Neuronal stem cell (in vitro differentiated cells): Measurements from ENCODE around the gene ANKRD39.

ENCODE experiments used
- DNase-seq: peaks from one replicate; pipeline ENCODE4 v3.0.0-alpha.2; 2013; ENCODE audit warnings: low spot score
- H2AFZ ChIP-seq: one replicate; pipeline ENCODE4 v1.6.1; 2013; ENCODE audit warnings: mild to moderate bottlenecking, low read length, inconsistent platforms
- H2AK5ac ChIP-seq: 2 replicates; pipeline ENCODE4 v1.6.1; 2013; ENCODE audit warnings: low read depth, mild to moderate bottlenecking, inconsistent platforms, low read length, moderate library complexity, mixed read lengths
- H2BK120ac ChIP-seq: 2 replicates; pipeline ENCODE4 v1.6.1; 2013; ENCODE audit warnings: low read depth, mild to moderate bottlenecking, inconsistent platforms, low read length, moderate library complexity, mixed read lengths
- H2BK12ac ChIP-seq: one replicate; pipeline ENCODE4 v1.6.1; 2013; ENCODE audit warnings: low read length, inconsistent platforms
- H2BK15ac ChIP-seq: 2 replicates; pipeline ENCODE4 v1.6.1; 2013; ENCODE audit warnings: mild to moderate bottlenecking, low read length, inconsistent platforms, mixed read lengths
- H2BK5ac ChIP-seq: one replicate; pipeline ENCODE4 v1.6.1; 2013; ENCODE audit warnings: inconsistent platforms, mild to moderate bottlenecking, low read length, moderate library complexity
- H3K14ac ChIP-seq: one replicate; pipeline ENCODE4 v1.6.1; 2013; ENCODE audit warnings: low read length, inconsistent platforms
- H3K18ac ChIP-seq: 2 replicates; pipeline ENCODE4 v1.6.1; 2013; ENCODE audit warnings: low read length, inconsistent platforms
- H3K23ac ChIP-seq: 2 replicates; pipeline ENCODE4 v1.6.1; 2013; ENCODE audit warnings: low read depth, mild to moderate bottlenecking, mixed read lengths, low read length, inconsistent platforms; ENCODE audit not compliant: poor library complexity
- H3K27ac ChIP-seq: replicated peaks from 3 replicates; pipeline ENCODE4 v1.5.1; 2013; ENCODE audit warnings: low read length, inconsistent platforms
- H3K27me3 ChIP-seq, 3 experiments: 2 replicates each; pipeline ENCODE4 v1.6.1; 2013; ENCODE audit warnings: low read length in 3 of 3, mild to moderate bottlenecking in 2 of 3, inconsistent platforms in 1 of 3, low read depth in 1 of 3, mixed read lengths in 1 of 3, moderate library complexity in 1 of 3; ENCODE audit not compliant: control insufficient read depth in 3 of 3, insufficient read depth in 3 of 3
- H3K36me3 ChIP-seq, 2 donors: replicated peaks in 1 of 2; 2 replicates each; pipeline ENCODE4 v1.6.1; 2013; ENCODE audit warnings: low read length in 2 of 2; ENCODE audit not compliant: control insufficient read depth in 2 of 2, insufficient read depth in 2 of 2
- H3K4ac ChIP-seq: 2 replicates; pipeline ENCODE4 v1.6.1; 2013; ENCODE audit warnings: inconsistent platforms, mild to moderate bottlenecking, low read length, moderate library complexity
- H3K4me1 ChIP-seq, 2 donors: 1 replicate in 1 of 2; 2 replicates in 1 of 2; pipeline ENCODE4 v1.6.1; 2013; ENCODE audit warnings: low read length in 2 of 2, low read depth in 1 of 2; ENCODE audit not compliant: control insufficient read depth in 2 of 2, insufficient read depth in 1 of 2
- H3K4me2 ChIP-seq: one replicate; pipeline ENCODE4 v1.6.1; 2013; ENCODE audit warnings: mild to moderate bottlenecking, low read length, inconsistent platforms; ENCODE audit not compliant: insufficient read depth, poor library complexity, severe bottlenecking
- H3K4me3 ChIP-seq, 2 donors: 2 replicates each; pipeline ENCODE4 v1.5.1; 2013; ENCODE audit warnings: low read length in 2 of 2, mild to moderate bottlenecking in 2 of 2, inconsistent platforms in 1 of 2, moderate library complexity in 1 of 2
- H3K79me1 ChIP-seq: one replicate; pipeline ENCODE4 v1.6.1; 2013; ENCODE audit warnings: low read depth, mild to moderate bottlenecking, inconsistent platforms, low read length, moderate library complexity
- H3K9ac ChIP-seq: one replicate; pipeline ENCODE4 v1.6.1; 2013; ENCODE audit warnings: mild to moderate bottlenecking, low read depth, low read length, inconsistent platforms; ENCODE audit not compliant: poor library complexity
- H3K9me3 ChIP-seq, 2 donors: replicated peaks in 1 of 2; 2 replicates each; pipeline versions ENCODE3 to v1.6.1; 2013; ENCODE audit warnings: low read length in 2 of 2, mild to moderate bottlenecking in 2 of 2, inconsistent platforms in 1 of 2, low read depth in 1 of 2, mixed read lengths in 1 of 2, moderate library complexity in 1 of 2; ENCODE audit not compliant: control insufficient read depth in 2 of 2, insufficient read depth in 1 of 2
- H4K8ac ChIP-seq: one replicate; pipeline ENCODE4 v1.6.1; 2013; ENCODE audit warnings: low read depth, mild to moderate bottlenecking, inconsistent platforms, low read length, moderate library complexity
- H4K91ac ChIP-seq: one replicate; pipeline ENCODE4 v1.6.1; 2013; ENCODE audit warnings: low read length, low read depth, mild to moderate bottlenecking, inconsistent platforms; ENCODE audit not compliant: poor library complexity
- WGBS, 2 donors: extraction: QIAGEN DNeasy Blood & Tissue Kit; methylation state at CpG; one replicate each; pipeline ENCODE4 v1.1.7; 2013; ENCODE audit warnings: missing lambda C conversion rate in 2 of 2, mixed read lengths in 1 of 2; ENCODE audit not compliant: insufficient read length in 2 of 2, insufficient replicate concordance in 1 of 2; ENCODE audit errors: extremely low coverage in 2 of 2; 5-methylcytosine and 5-hydroxymethylcytosine counted together

Gene ANKRD39

DNA sequence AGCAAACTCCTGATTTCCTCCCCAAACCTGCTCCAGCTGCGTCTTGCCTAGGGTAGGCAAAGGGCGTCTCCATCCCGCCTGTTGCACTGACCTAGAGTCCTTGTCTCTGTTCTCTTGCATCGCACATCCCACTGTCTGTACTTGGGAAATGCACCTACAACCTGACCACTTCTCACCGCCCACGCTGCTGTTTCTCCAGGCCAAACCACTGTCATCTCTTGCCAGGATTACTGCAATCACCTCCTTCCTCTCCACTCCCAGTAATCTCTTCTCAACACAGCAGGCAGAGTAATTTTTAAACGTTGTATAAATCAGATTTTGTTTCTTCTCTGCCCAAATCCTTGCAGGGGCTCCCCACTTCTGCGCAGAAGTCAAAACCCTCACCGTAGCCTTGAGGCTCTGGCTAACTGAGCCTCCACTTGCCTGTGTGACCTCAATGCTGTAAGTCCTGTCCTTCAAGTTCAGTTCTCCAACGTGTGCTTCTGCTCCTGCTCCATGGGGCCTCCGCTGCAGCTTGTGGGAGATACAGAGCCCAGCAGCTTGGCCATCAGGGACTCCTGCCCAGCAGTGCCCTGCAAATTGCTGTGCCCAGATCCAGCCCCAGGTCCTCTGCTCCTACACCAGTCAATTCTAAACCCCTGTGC lies 39.8 kb upstream of the ANKRD39 start:
- no CpG with 5 or more reads among the region's 11 CpGs for WGBS, 2 donors
- no peaks in the 10 kb centered on the region for H3K9me3 ChIP-seq
- peaks cover 4 to 11% of the 10 kb centered on the region in 2 donors for H3K4me1 ChIP-seq
- no peak overlapping the region for H3K9ac ChIP-seq
- no peak overlapping the region for H2BK120ac ChIP-seq
- H3K18ac ChIP-seq, result no peak overlapping the region
- H4K91ac ChIP-seq, result no peak overlapping the region
- no peak overlapping the region for H3K27ac ChIP-seq
- no peak overlapping the region for H3K4ac ChIP-seq
- no peak overlapping the region for H3K4me2 ChIP-seq
- H3K23ac ChIP-seq, result no peak overlapping the region
- H2AFZ ChIP-seq, result no peak overlapping the region
- H3K4me3 ChIP-seq, result no peak overlapping the region
- no peak for DNase-seq
- no peak overlapping the region for H2AK5ac ChIP-seq
- no peaks in the 10 kb centered on the region for H3K36me3 ChIP-seq
- H3K14ac ChIP-seq, result no peak overlapping the region
- H2BK15ac ChIP-seq, result no peak overlapping the region
- peaks cover 0 to 13% (median 2%) of the 10 kb centered on the region in 3 experiments for H3K27me3 ChIP-seq
- no peaks in the 10 kb centered on the region for H3K79me1 ChIP-seq
- no peak overlapping the region for H2BK5ac ChIP-seq
- H2BK12ac ChIP-seq, result no peak overlapping the region
- H4K8ac ChIP-seq, result no peak overlapping the region

DNA sequence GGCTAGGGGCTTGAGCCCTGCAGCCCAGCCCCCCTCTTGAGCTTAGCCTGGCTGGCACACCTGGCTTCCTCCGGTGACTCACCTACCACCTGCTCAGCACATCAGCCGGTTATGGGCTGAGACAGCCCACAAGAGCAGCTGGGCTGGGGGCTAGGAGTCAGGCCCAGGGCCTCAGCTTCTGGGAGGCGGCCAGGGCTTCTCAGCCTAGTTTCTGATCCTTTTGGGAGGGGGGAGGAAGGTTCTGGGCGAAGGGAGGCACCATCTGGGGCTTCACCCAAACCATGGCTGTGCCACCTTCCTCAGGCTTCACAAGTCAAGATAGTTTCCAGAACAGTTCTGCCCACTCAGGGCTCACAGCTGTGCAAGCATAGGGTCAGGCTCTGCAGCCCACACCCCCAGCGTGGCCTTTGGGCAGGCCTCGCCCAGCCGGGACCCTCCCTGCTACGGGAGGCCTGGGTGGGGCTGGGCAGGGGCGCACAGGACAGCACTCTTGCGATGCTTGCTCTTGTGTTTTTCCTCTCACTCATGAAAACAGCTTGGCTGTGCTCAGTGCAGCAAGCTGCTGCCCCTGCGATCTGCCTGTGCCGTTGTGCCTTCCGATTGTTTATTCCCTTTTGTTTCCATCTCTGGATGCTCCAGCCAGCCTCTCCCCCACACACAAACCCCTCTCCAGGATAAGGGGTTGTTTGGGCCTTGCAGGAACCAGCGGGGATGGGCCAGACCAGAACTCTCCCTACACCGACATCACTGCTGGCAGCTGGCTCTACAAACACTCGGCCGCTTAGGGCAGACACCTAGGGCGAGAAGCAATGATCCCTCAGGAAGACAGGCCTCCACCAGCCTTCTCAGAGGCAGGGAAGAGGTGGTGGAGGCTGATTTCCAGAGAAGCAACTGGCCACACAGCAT lies 38.2 kb upstream of the ANKRD39 start:
- peak overlapping the region; percentile 5 for H3K4ac ChIP-seq
- H4K91ac ChIP-seq, result peak overlapping the region; percentile 90
- H3K4me2 ChIP-seq, result no peak overlapping the region
- no peaks in the 10 kb centered on the region for H3K36me3 ChIP-seq
- DNase-seq, result no peak
- H2AFZ ChIP-seq, result peak overlapping the region; percentile 44
- peaks cover 14 to 19% of the 10 kb centered on the region in 2 donors for H3K4me1 ChIP-seq
- H2BK12ac ChIP-seq, result peak overlapping the region; percentile 63
- H3K18ac ChIP-seq, result peak overlapping the region; percentile 85
- peak overlapping the region; percentile 10 for H3K23ac ChIP-seq
- no peak overlapping the region for H2AK5ac ChIP-seq
- H3K9ac ChIP-seq, result peak overlapping the region; percentile 71
- peak overlapping the region; percentile 56 for H2BK15ac ChIP-seq
- H2BK120ac ChIP-seq, result peak overlapping the region; percentile 23
- no CpG with 5 or more reads among the region's 18 CpGs for WGBS, 2 donors
- H3K27me3 ChIP-seq, result peaks cover 0 to 16% (median 3%) of the 10 kb centered on the region in 3 experiments
- no peak overlapping the region for H2BK5ac ChIP-seq
- no peak overlapping the region for H3K4me3 ChIP-seq
- H4K8ac ChIP-seq, result no peak overlapping the region
- H3K27ac ChIP-seq, result no peak overlapping the region
- no peaks in the 10 kb centered on the region for H3K9me3 ChIP-seq
- H3K79me1 ChIP-seq, result no peaks in the 10 kb centered on the region
- peak overlapping the region; percentile 27 for H3K14ac ChIP-seq

DNA sequence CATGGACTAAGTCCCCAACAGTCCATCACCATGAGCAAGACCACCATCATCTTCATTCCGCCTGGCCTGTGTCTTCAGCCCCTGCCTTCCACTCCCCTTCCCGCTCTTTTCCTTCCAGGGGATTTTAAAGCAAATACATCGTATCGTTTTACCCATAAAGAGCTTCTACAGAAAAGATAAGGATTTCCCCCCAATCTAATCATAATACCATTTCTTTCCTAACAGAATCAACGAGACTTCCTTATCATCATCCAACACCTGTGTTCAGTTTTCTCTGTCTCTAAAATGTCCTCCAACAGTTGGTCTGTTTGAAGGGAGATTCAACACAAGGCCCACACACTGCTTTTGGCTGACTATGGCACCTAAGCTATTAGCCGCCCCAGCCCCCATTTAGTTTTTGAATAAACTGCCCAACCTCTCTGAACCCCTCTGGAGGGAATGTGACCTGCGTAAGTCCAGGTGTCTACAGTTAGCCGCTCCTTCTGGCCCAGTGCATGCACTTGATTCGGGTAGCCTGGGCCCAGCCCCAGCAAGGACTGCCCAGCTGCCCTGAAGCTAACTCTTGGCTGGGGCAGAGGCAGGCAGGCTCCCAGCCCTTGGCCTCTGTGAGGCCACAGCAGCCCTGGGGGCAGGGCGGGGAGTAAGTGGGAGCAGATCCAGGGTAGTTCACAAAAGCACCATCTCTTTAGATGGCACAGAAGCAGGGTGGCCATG lies 37.4 kb upstream of the ANKRD39 start:
- DNase-seq, result no peak

More for the DNA sequence above, 37.4 kb upstream of the ANKRD39 start:
- Histone ChIP-seq H4K91ac (no peak overlapping the region), H3K79me1 (no peaks in the 10 kb centered on the region), H3K4me3 (no peak overlapping the region), H2BK5ac (no peak overlapping the region), H3K4me1 (peaks cover 19 to 24% of the 10 kb centered on the region in 2 donors), H3K27ac (no peak overlapping the region), H3K18ac (peak overlapping the region; percentile 11), H2BK120ac (no peak overlapping the region), H2AFZ (peak overlapping the region; percentile 44), H2BK12ac (no peak overlapping the region), H3K4me2 (no peak overlapping the region), H3K27me3 (peaks cover 0 to 16% (median 3%) of the 10 kb centered on the region in 3 experiments), H3K9me3 (no peaks in the 10 kb centered on the region), H3K9ac (no peak overlapping the region), H3K36me3 (no peaks in the 10 kb centered on the region), H3K4ac (no peak overlapping the region), H3K23ac (no peak overlapping the region), H2AK5ac (no peak overlapping the region), H4K8ac (no peak overlapping the region), H3K14ac (no peak overlapping the region), H2BK15ac (peak overlapping the region; percentile 56)
- WGBS, 2 donors, result 100% methylated on average over 1 of the region's 10 CpGs; no CpG with 5 or more reads in 1 of the 2 donors
